ENCODE results near the gene CASP8.
A peak's percentile ranks its signal among the peaks of the same experiment; 100 is the strongest.
"Not testable (repeated sequence)": the region's sequence is repeated elsewhere in the genome, so short reads cannot be mapped to it uniquely, and the experiment has no call there.

Gene CASP8

GRCh38 chr2:201234663-201235135, 25.6 kb upstream of the CASP8 start:
- Mint-ChIP-seq H3K4me3 (peak overlapping the region; percentile 97), H3K4me1 (ENCODE audit: low read depth) (peaks cover 61% of the 10 kb centered on the region), H3K27me3 (no peaks in the 10 kb centered on the region), H3K36me3 (ENCODE audit: low read depth) (peaks cover 31% of the 10 kb centered on the region), H3K27ac (peak overlapping the region; percentile 94), H3K9me3 (peaks cover under 1% of the 10 kb centered on the region)

DNA sequence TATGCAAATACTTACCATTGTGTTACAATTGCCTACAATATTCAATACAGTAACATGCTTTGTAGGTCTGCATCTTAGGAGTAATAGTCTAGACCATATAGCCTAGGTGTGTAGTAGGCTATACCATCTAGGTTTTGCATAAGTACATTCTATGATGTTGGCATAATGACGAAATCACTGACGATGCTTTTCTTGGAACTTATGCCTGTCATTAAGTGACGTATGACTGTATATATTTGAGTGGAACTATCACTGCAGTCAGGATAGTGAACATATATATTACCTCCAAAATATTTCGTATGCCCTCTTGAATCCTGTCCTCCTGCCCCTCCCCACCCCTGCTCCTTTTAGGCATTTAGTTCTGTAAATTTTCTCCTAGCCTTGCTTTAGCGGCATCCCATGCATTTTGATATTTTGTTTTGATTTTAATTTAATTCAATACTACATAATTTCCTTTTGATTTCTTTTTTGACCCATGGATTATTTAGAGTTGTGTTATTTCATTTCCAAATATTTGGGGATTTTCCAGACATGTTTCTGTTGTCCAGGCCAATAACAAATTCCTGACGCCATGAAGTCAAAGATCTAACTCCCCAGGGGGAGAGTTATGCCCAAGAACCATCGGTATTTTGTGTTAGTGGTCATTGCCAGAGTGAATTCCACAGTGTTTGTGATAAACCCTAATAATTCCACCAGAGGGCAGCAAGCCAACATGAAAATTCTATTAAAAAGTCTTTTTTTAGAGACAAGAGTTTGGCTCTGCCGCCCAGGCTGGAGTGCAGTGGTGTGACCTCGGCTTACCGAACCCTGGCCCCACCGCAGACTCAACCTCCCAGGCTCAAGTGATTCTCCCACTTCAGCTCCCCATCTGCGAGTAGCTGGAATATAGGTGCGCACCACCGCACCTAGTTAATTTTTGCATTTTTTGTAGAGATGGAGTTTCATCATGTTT, 24.2 kb upstream of the CASP8 start:
- peaks cover 8% of the 10 kb centered on the region for H3K9me3 Mint-ChIP-seq
- peaks cover 72% of the 10 kb centered on the region for H3K4me1 Mint-ChIP-seq (ENCODE audit: low read depth)
- peak overlapping the region; percentile 97 for H3K4me3 Mint-ChIP-seq
- no peaks in the 10 kb centered on the region for H3K27me3 Mint-ChIP-seq
- H3K27ac Mint-ChIP-seq, result peak overlapping the region; percentile 87
- peaks cover 46% of the 10 kb centered on the region for H3K36me3 Mint-ChIP-seq (ENCODE audit: low read depth)

DNA sequence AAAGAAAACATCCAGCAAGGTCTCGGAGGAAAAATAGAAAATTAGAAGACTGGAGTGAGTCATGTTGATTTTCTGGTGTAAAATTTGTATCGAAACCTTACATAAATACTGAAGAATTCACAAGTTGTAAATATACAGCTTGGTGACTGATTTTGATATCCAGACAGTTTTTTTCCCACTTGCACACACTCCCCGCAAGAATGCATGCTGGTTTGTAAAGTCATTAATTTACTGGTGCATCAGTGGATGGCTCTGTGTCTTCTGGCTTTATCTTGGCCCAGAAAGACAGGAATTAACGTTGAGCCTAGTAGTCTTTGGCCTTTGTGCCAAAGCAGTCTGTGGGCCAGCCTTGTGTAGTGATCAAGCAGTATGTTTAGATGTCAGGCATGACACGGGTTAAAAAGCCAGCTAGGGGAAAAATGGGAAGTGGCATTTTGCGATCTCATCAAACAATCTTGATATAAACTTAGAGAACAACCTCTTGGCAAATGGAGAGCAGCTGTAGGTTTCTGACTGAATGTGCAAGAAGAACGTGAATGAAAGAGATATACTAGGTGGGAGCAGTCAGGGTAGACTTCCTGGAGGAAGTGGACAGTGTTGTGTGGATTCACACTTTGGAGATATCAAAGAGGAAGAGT, 22.7 kb upstream of the CASP8 start:
- Mint-ChIP-seq H3K36me3 (ENCODE audit: low read depth) (peaks cover 52% of the 10 kb centered on the region), H3K27me3 (no peaks in the 10 kb centered on the region), H3K9me3 (peaks cover 8% of the 10 kb centered on the region), H3K4me1 (ENCODE audit: low read depth) (peaks cover 72% of the 10 kb centered on the region), H3K27ac (peak overlapping the region; percentile 16), H3K4me3 (peak overlapping the region; percentile 17)

GRCh38 chr2:201239167-201239935, 21.0 kb upstream of the CASP8 start:
- H3K27me3 Mint-ChIP-seq, H3K9me3 Mint-ChIP-seq: not testable (repeated sequence)
- peaks cover 52% of the 10 kb centered on the region for H3K36me3 Mint-ChIP-seq (ENCODE audit: low read depth)
- peak overlapping the region; percentile 24 for H3K4me3 Mint-ChIP-seq
- H3K4me1 Mint-ChIP-seq (ENCODE audit: low read depth), result peaks cover 79% of the 10 kb centered on the region
- peak overlapping the region; percentile 75 for H3K27ac Mint-ChIP-seq

DNA sequence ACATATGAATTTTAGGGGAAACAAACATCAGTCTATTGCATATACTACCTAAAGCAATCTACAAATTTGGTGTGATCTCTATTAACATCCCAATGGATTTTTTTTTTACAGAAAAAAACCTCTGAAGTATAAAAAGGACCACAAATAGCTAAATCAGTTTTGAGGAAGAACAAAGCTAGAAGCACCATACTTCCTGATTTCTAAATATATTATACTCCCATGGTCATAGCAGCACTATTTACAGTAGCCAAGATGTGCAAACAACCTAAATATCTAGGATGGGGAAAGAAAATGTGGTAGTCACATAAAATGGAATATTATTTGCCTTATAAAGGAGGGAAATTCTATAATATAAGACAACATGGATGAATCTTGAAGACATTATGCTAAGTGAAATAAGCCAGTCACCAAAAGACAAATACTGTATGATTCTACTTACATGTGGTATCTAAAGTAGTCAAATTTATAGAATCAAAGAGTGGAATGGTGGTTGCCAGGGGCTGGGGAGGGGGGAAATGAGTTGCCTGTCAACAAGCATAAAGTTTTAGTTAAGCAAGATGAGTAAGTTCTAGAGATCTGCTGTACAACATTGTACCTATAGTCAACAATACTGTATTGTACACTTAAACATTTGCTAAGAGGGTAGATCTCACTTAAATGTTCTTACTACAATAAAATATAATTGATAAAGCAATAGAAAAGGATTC, 17.6 kb upstream of the CASP8 start:
- Mint-ChIP-seq H3K27ac (no peak overlapping the region), H3K27me3 (no peaks in the 10 kb centered on the region), H3K36me3 (ENCODE audit: low read depth) (peaks cover 39% of the 10 kb centered on the region), H3K4me1 (ENCODE audit: low read depth) (peaks cover 71% of the 10 kb centered on the region), H3K4me3 (no peak overlapping the region), H3K9me3 (peaks cover 8% of the 10 kb centered on the region)

DNA sequence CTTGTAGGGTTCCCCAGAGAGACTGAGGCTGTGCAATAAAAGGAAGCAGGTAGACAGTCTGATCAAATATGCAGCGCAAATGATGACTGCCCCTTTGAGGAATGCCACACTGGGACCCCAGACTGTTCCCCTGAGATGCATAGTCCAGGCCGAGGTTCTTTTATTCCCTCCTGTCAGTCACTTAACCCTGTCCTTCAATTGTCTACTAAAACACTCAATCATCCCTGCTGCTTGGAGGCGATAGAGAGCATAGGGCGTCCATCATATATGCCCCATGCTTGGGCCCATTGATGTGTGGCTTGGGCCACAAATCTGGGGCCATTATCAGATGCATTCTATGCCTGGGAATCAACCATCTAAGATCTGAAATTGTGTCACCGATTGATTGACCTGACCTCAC, 15.5 kb upstream of the CASP8 start:
- H3K36me3 Mint-ChIP-seq (ENCODE audit: low read depth), result peaks cover 40% of the 10 kb centered on the region
- H3K27me3 Mint-ChIP-seq, result no peaks in the 10 kb centered on the region
- H3K9me3 Mint-ChIP-seq, result peaks cover 6% of the 10 kb centered on the region
- H3K4me1 Mint-ChIP-seq (ENCODE audit: low read depth), result peaks cover 74% of the 10 kb centered on the region
- H3K27ac Mint-ChIP-seq, result no peak overlapping the region
- H3K4me3 Mint-ChIP-seq, result no peak overlapping the region

DNA sequence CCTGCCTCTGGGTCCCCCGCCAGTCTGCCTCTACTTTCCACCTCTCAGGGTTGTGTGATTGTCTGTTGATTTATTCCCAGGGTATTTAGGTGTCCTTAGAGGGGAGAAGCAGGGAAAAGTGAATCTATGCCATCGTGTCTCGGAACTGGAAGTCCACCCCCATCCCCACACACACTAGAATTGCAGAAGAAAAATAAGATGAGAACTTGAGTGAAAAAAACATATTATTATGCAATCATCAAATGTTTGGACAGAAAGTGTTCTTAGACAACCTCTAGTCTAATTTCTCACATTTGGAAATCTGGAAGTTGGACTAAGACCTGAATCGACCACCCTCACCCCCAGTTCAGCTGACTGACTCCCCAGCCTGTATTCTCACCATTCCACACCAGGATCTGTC, 14.1 kb upstream of the CASP8 start:
- Mint-ChIP-seq H3K36me3 (ENCODE audit: low read depth) (peaks cover 39% of the 10 kb centered on the region), H3K4me1 (ENCODE audit: low read depth) (peaks cover 71% of the 10 kb centered on the region), H3K27me3 (no peaks in the 10 kb centered on the region), H3K4me3 (no peak overlapping the region), H3K27ac (no peak overlapping the region), H3K9me3 (peaks cover 8% of the 10 kb centered on the region)

GRCh38 chr2:201248288-201248844, 12.0 kb upstream of the CASP8 start:
- peaks cover 71% of the 10 kb centered on the region for H3K4me1 Mint-ChIP-seq (ENCODE audit: low read depth)
- H3K9me3 Mint-ChIP-seq, result peaks cover 8% of the 10 kb centered on the region
- H3K27ac Mint-ChIP-seq, result no peak overlapping the region
- no peaks in the 10 kb centered on the region for H3K27me3 Mint-ChIP-seq
- no peak overlapping the region for H3K4me3 Mint-ChIP-seq
- peaks cover 49% of the 10 kb centered on the region for H3K36me3 Mint-ChIP-seq (ENCODE audit: low read depth)

GRCh38 chr2:201249889-201250288, 10.4 kb upstream of the CASP8 start:
- peaks cover 74% of the 10 kb centered on the region for H3K4me1 Mint-ChIP-seq (ENCODE audit: low read depth)
- H3K36me3 Mint-ChIP-seq (ENCODE audit: low read depth), result peaks cover 54% of the 10 kb centered on the region
- peaks cover 8% of the 10 kb centered on the region for H3K9me3 Mint-ChIP-seq
- H3K27ac Mint-ChIP-seq, result no peak overlapping the region
- no peak overlapping the region for H3K4me3 Mint-ChIP-seq
- no peaks in the 10 kb centered on the region for H3K27me3 Mint-ChIP-seq

GRCh38 chr2:201250741-201251140, 9.6 kb upstream of the CASP8 start:
- peaks cover 56% of the 10 kb centered on the region for H3K36me3 Mint-ChIP-seq (ENCODE audit: low read depth)

DNA sequence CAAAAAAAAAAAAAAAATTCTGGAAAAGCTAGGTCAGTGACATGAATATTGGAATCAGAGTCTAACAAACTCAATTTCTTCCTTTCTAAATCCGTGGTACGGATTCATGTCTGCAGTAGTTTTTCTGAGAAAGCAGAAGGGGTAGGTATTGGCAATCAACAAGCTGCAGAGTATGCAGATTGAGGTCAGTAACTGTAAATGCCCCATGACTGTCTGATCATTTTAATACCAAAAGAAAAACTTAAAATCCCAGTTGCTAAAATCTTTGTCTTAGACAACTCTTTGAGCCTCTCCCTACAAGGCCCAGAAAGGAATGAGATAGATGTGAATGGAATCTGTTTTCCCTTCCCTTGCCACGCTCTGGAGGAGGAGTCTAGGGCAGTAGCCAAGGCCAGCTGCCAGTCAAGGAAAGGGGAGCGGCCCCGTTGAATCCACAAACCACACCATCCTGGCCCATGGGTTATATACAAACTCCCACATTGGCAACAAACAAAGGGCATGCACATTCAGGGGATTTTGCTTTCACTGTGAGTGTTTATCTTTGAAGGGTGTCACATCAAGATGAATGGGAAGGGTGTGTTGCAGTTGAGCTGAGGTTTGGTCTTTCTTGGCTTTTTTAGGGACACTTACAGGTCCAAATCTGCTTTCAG, 6.1 kb upstream of the CASP8 start:
- Mint-ChIP-seq H3K4me3 (peak overlapping the region; percentile 4), H3K36me3 (ENCODE audit: low read depth) (peaks cover 46% of the 10 kb centered on the region), H3K27ac (peak overlapping the region; percentile 64), H3K9me3 (peaks cover 8% of the 10 kb centered on the region), H3K27me3 (no peaks in the 10 kb centered on the region), H3K4me1 (ENCODE audit: low read depth) (peaks cover 87% of the 10 kb centered on the region)

More at GRCh38 chr2:201250741-201251140, 9.6 kb upstream of the CASP8 start:
- H3K27me3 Mint-ChIP-seq, result no peaks in the 10 kb centered on the region
- H3K4me1 Mint-ChIP-seq (ENCODE audit: low read depth), result peaks cover 74% of the 10 kb centered on the region
- H3K27ac Mint-ChIP-seq, result no peak overlapping the region
- H3K4me3 Mint-ChIP-seq, result no peak overlapping the region
- H3K9me3 Mint-ChIP-seq, result peaks cover 8% of the 10 kb centered on the region

DNA sequence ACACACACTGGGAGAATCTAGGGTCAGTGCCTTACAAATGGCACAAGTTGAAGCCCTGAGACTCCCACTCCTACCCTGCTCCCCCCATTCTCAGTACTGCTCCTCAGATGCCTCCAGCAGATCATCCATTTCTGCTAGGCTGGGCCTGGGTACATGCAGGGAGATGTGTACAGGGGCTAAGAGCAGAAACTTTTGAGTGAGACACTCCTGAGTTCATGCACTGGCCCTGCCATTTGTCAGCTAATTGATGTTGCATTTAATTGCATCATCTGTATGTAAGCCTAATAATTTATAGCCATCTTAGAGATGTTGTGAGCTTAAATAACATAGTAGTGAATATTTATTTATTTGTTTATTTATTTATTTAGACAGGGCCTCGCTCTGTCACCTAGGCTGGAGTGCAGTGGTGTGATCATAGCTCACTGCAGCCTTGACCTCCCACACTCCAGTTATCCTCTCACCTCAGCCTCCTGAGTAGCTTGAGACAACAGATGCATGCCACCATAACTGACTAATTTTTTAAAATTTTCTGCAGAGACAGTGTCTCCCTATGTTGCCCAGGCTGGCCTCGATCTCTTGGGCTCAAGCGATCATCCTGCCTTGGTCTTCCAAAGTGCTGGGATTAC, 4.8 kb upstream of the CASP8 start:
- Mint-ChIP-seq H3K27ac (no peak overlapping the region), H3K4me1 (ENCODE audit: low read depth) (peaks cover 88% of the 10 kb centered on the region), H3K9me3 (peaks cover 4% of the 10 kb centered on the region), H3K4me3 (no peak overlapping the region), H3K36me3 (ENCODE audit: low read depth) (peaks cover 36% of the 10 kb centered on the region), H3K27me3 (no peaks in the 10 kb centered on the region)

DNA sequence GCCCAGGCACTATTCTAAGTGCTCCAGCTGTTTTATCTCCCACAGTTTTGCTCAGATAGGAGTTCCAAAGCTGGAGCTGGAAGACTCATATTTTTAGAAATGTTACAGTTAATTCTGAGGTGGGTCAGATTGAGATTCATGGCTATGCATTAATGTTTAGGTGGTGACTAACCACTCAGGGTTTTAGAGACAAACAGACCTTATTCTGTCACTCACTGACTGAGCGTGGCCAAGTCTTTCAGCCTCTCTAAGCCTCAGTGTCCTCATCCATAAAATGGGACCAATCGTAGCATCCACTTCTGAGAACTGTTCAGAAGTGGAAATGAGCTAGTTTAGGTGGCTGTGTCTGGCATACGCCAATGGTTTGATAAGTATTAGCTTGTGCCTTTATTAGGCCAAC, 4.3 kb upstream of the CASP8 start:
- H3K36me3 Mint-ChIP-seq (ENCODE audit: low read depth), result peaks cover 33% of the 10 kb centered on the region
- peaks cover 88% of the 10 kb centered on the region for H3K4me1 Mint-ChIP-seq (ENCODE audit: low read depth)
- no peak overlapping the region for H3K27ac Mint-ChIP-seq
- no peak overlapping the region for H3K4me3 Mint-ChIP-seq
- H3K9me3 Mint-ChIP-seq, result no peaks in the 10 kb centered on the region
- no peaks in the 10 kb centered on the region for H3K27me3 Mint-ChIP-seq
